ENCODE data around the gene XRCC1. TPM values are rescaled to one million over a fixed set of nuclear protein-coding genes. Genes with fewer than 3 reads are reported as not detected.

The XRCC1 gene
- total and polyA plus RNA-seq, 2 experiments from 2014 or later: 35.3 to 49.5 TPM

- Histone ChIP-seq H3F3A (replicated peaks; ENCODE audit: low read depth) (peaks cover 12% of the 10 kb centered on the region), H3K36me3 (ENCODE audit: insufficient read depth) (peaks cover 17% of the 10 kb centered on the region), H3K27ac (ENCODE audit: low read depth) (no peak overlapping the region; the same call in 1 of the 2 replicates), H3K4me1 (ENCODE audit: insufficient read depth) (peaks cover 6% of the 10 kb centered on the region; the same call in 1 of the 2 replicates), H4K20me1 (replicated peaks; ENCODE audit: insufficient read depth) (no peaks in the 10 kb centered on the region; the same call in none of the 2 replicates), H3K79me2 (replicated peaks; ENCODE audit: insufficient read depth) (no peaks in the 10 kb centered on the region), H3K27me3 (ENCODE audit: insufficient read depth) (0 out of 2 replicates have a peak, but pooled peaks cover 4% of the 10 kb centered on the region), H3K9me2 (ENCODE audit: insufficient read depth) (0 out of 2 replicates have a peak, but pooled peaks cover 3% of the 10 kb centered on the region), H2AFZ (peak overlapping the region; percentile 33; the same call in 1 of the 2 replicates), H3K4me3 (peak overlapping the region; percentile 57), H3K4me2 (peak overlapping the region; percentile 87)
- peaks cover 4% of the 10 kb centered on the region for H3K27me3 Mint-ChIP-seq (ENCODE audit: insufficient read depth, low read depth, poor library complexity)
- H3K4me1 Mint-ChIP-seq: peaks cover 10% of the 10 kb centered on the region
- peaks cover 14% of the 10 kb centered on the region for H3K9me3 Mint-ChIP-seq
- TF ChIP-seq CTCF (conservative IDR thresholded peaks at IDR 0.05; ENCODE audit: low read depth in 2 of 2): peak; percentile 71 to 84
- no peak for TF ChIP-seq ZNF114 (CRISPR knock-in tag; IDR thresholded peaks at IDR 0.05)
- ATAC-seq (peak; percentile 56), DNase-seq (ENCODE audit: low spot score) (peak; percentile 95)
- H3K36me3 Mint-ChIP-seq (ENCODE audit: low read depth): peaks cover 31% of the 10 kb centered on the region
- peak overlapping the region; percentile 83 for H3K4me3 Mint-ChIP-seq
- no peak overlapping the region for H3K27ac Mint-ChIP-seq
Measured at GRCh38 chr19:43534816-43535761, 40.2 kb downstream of the XRCC1 start.

GRCh38 chr19:43534305-43534815 lies 41.0 kb downstream of the XRCC1 start:
- no peaks in the 10 kb centered on the region; the same call in none of the 2 replicates for H4K20me1 ChIP-seq (replicated peaks; ENCODE audit: insufficient read depth)
- peaks cover 24% of the 10 kb centered on the region for H3K36me3 Mint-ChIP-seq (ENCODE audit: low read depth)
- H3K4me2 ChIP-seq: peak overlapping the region; percentile 87
- peaks cover 4% of the 10 kb centered on the region for H3K27me3 Mint-ChIP-seq (ENCODE audit: insufficient read depth, low read depth, poor library complexity)
- H3K27me3 ChIP-seq (ENCODE audit: insufficient read depth): 0 out of 2 replicates have a peak, but pooled peaks cover 8% of the 10 kb centered on the region
- peaks cover 9% of the 10 kb centered on the region for H3K9me3 Mint-ChIP-seq
- H3K36me3 ChIP-seq (ENCODE audit: insufficient read depth): peaks cover 15% of the 10 kb centered on the region
- peak overlapping the region; percentile 57 for H3K4me3 ChIP-seq
- ATAC-seq (no peak), DNase-seq (ENCODE audit: low spot score) (no peak)
- H3K4me1 ChIP-seq (ENCODE audit: insufficient read depth): peaks cover 6% of the 10 kb centered on the region; the same call in 1 of the 2 replicates
- peaks cover 12% of the 10 kb centered on the region for H3F3A ChIP-seq (replicated peaks; ENCODE audit: low read depth)
- 0 out of 2 replicates have a peak, but pooled peaks cover 3% of the 10 kb centered on the region for H3K9me2 ChIP-seq (ENCODE audit: insufficient read depth)
- H3K27ac Mint-ChIP-seq: 0 out of 2 replicates have a peak overlapping the region, but pooled peaks have one; percentile 40
- H3K4me3 Mint-ChIP-seq: peak overlapping the region; percentile 83
- H3K79me2 ChIP-seq (replicated peaks; ENCODE audit: insufficient read depth): no peaks in the 10 kb centered on the region
- peak overlapping the region; percentile 33; the same call in 1 of the 2 replicates for H2AFZ ChIP-seq
- peak overlapping the region; percentile 43 for H3K27ac ChIP-seq (ENCODE audit: low read depth)
- peaks cover 10% of the 10 kb centered on the region for H3K4me1 Mint-ChIP-seq
- TF ChIP-seq ZNF331 (CRISPR knock-in tag; IDR thresholded peaks at IDR 0.05; ENCODE audit: low read depth) (no peak), EZH2 (IDR thresholded peaks at IDR 0.05; ENCODE audit: low read depth, unreplicated experiment) (no peak), ETS1 (IDR thresholded peaks at IDR 0.05) (no peak), POLR2AphosphoS5 (IDR thresholded peaks at IDR 0.05; ENCODE audit: low read depth) (no peak), ZNF462 (CRISPR knock-in tag; IDR thresholded peaks at IDR 0.05) (no peak), ZNF114 (CRISPR knock-in tag; IDR thresholded peaks at IDR 0.05) (no peak)
